ENCODE measurements around the gene TJAP1.

TJAP1 gene

GRCh38 chr6:43477235-43478007 is at the start of gene TJAP1:
TJAP1 (plus strand) TSS chr6:43477570; CDS start chr6:43499002, 21,432 bp downstream.
- peak; percentile 91 to 96 (median 94) for DNase-seq

- peak in 1 of 4 experiments; percentile 32 for DNase-seq
Observed at GRCh38 chr6:43428112-43428570, 49.2 kb upstream of the TJAP1 start.

- DNase-seq: no peak
Observed at GRCh38 chr6:43428874-43429273, 48.5 kb upstream of the TJAP1 start.

- DNase-seq: no peak
Observed at GRCh38 chr6:43432009-43432945, 45.1 kb upstream of the TJAP1 start.

- DNase-seq: no peak
Observed at GRCh38 chr6:43433148-43433547, 44.2 kb upstream of the TJAP1 start.

- DNase-seq: no peak
Observed at GRCh38 chr6:43434001-43434840, 43.1 kb upstream of the TJAP1 start.

- no peak for DNase-seq
Observed at GRCh38 chr6:43434943-43435342, 42.4 kb upstream of the TJAP1 start.

GRCh38 chr6:43435682-43436437 is 41.5 kb upstream of the TJAP1 start:
- no peak for DNase-seq

- no peak for DNase-seq
Observed at GRCh38 chr6:43436577-43437282, 40.6 kb upstream of the TJAP1 start.

GRCh38 chr6:43437700-43438099 is 39.7 kb upstream of the TJAP1 start:
- no peak for DNase-seq

GRCh38 chr6:43442935-43443334 is 34.4 kb upstream of the TJAP1 start:
- no peak for DNase-seq

GRCh38 chr6:43444036-43444435 is 33.3 kb upstream of the TJAP1 start:
- DNase-seq: no peak

GRCh38 chr6:43444582-43444981 is 32.8 kb upstream of the TJAP1 start:
- no peak for DNase-seq

- no peak for DNase-seq
Observed at GRCh38 chr6:43445576-43445975, 31.8 kb upstream of the TJAP1 start.

GRCh38 chr6:43447604-43448003 is 29.8 kb upstream of the TJAP1 start:
- DNase-seq: no peak

- DNase-seq: no peak
Observed at GRCh38 chr6:43448916-43449315, 28.5 kb upstream of the TJAP1 start.

GRCh38 chr6:43450699-43451131 is 26.7 kb upstream of the TJAP1 start:
- no peak for DNase-seq

- DNase-seq: no peak
Observed at GRCh38 chr6:43451348-43451747, 26.0 kb upstream of the TJAP1 start.

- DNase-seq: no peak
Observed at GRCh38 chr6:43451939-43452338, 25.4 kb upstream of the TJAP1 start.

GRCh38 chr6:43452896-43453295 is 24.5 kb upstream of the TJAP1 start:
- no peak for DNase-seq

- DNase-seq: no peak
Observed at GRCh38 chr6:43453831-43454230, 23.5 kb upstream of the TJAP1 start.

Measured in activated CD4-positive, CD25-positive, alpha-beta regulatory T cell (primary cell).